IPS-18c (cell line): ENCODE measurements around the gene MCCC1.
"Not testable (repeated sequence)": the region's sequence is repeated elsewhere in the genome, so short reads cannot be mapped to it uniquely, and the experiment has no call there.

Experiments
- H3K4me3 ChIP-seq: 2 replicates; pipeline ENCODE4 v1.7.0; 2013; ENCODE audit warnings: low read depth, mild to moderate bottlenecking, low read length, moderate library complexity; ENCODE audit not compliant: insufficient read depth
- H3K9me3 ChIP-seq: one replicate; pipeline ENCODE4 v1.6.1; 2013; ENCODE audit warnings: mild to moderate bottlenecking, low read length, moderate library complexity; ENCODE audit not compliant: control insufficient read depth, insufficient read depth

MCCC1 gene

DNA sequence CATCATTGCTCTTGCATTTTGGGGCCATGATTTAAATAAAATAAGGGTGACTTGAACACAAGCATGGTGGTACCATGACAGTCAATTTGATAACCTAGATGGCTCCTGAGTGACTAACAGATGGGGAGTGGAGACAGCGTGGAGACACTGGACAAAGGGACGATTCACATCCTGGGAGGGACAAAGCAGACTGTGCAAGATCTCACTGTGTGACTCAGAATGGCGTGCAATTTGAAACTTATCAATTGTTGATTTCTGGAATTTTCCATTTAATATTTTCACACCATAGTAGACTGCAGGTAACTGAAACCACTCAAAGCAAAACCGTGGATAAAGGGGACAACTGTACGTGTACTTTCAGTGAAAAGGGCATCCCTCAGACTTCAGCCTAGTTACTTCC, 25.5 kb downstream of the MCCC1 start:
- Histone ChIP-seq H3K9me3 (no peaks in the 10 kb centered on the region), H3K4me3 (no peak overlapping the region)

- no peaks in the 10 kb centered on the region for H3K9me3 ChIP-seq
- H3K4me3 ChIP-seq = no peak overlapping the region
Observed at GRCh38 chr3:183070892-183071291, 28.4 kb downstream of the MCCC1 start.

DNA sequence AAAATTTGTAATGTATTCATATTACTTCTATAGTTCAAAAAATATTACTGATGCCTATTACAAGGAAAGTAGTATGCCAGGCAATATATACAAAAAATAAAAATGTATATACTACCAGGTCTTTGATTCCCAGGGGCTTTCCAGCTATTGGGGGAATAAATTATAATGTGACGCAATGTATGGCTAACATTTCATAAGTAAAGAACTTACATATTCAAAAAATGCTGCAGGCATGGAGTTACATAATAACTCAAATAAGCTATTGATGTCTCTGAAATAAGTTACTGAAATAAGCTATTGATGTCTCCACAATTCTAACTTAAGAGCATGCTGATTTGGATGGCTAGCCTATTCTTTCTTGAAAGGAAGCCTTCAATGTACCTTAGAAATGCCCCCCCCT, 30.2 kb downstream of the MCCC1 start:
- Histone ChIP-seq H3K9me3 (no peaks in the 10 kb centered on the region), H3K4me3 (no peak overlapping the region)

GRCh38 chr3:183066891-183067290, 32.4 kb downstream of the MCCC1 start:
- H3K9me3 ChIP-seq, H3K4me3 ChIP-seq: not testable (repeated sequence)

DNA sequence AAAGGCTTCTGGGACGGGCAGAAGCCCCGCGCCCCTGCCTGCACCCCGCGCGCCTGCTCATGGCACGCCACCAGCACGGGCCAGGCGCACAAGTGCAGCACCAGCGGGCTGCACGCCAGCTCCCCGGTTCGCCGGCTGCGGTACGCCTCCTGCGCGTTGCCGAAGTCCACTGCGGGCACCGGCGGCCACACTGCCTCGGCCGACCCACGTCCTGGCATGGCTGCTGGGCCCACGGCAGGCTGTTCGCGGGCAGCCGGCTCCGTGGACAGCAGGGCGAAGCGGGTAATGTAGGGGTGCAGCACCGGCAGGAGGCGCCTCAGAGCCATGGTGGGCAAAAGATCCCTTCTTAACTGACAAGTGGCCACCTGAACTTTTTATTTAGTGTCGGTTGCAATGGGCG, 34.8 kb downstream of the MCCC1 start:
- Histone ChIP-seq H3K4me3 (no peak overlapping the region), H3K9me3 (no peaks in the 10 kb centered on the region)

DNA sequence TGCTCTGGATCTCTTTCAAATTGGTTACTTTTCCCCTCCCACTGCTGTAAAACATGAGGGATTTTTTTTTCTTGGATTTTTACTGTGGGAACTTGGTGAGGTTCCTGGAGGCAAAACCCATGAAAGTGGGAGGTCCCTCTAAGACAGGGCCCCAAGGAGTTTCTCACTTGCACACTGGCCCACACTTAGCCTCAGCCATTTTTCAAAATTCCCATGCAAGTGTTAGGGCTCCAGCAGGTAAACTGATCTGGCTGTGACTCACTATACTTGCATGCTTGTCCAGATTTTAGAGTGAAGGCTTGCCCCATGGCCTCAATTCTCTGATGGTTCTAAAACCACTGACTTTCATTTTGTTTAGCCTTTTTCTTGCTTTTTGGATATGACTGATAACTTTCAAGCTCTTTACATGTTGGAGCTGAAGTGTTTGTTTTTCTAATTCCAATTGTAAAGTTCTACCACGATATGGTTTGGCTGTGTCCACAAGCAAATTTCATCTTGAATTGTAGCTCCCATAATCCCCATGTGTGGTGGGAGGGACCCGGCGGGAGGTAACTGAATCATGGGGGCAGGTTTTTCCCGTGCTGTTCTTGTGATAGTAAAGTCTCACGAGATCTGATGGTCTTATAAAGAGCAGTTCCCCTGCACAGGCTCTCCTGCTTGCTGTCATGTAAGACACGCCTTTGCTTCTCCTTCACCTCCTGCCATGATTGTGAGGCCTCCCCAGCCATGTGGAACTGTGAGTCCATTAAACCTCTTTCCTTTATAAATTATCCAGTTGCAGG, 37.7 kb downstream of the MCCC1 start:
- H3K4me3 ChIP-seq = no peak overlapping the region
- no peaks in the 10 kb centered on the region for H3K9me3 ChIP-seq

- Histone ChIP-seq H3K4me3 (no peak overlapping the region), H3K9me3 (no peaks in the 10 kb centered on the region)
Observed at GRCh38 chr3:183058351-183058750, 40.9 kb downstream of the MCCC1 start.

DNA sequence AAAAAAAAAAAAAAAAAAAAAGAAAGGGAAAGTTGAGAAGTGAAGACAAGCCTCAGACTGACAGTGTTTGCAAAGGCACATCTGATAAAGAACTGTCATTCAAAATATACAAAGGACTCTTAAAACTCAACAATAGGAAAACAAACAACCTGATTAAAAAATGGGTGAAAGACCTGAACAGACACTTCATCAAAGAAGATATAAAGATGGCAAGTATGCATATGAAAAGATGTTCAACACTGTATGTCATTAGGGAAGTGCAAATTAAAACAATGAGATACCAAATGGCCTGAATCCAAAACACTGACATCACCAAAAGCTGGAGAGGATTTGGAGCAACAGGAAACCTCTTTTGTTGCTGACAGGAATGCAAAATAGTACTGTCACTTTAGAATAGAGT, 48.6 kb downstream of the MCCC1 start:
- H3K4me3 ChIP-seq = no peak overlapping the region
- H3K9me3 ChIP-seq = no peaks in the 10 kb centered on the region

- no peak overlapping the region for H3K4me3 ChIP-seq
- H3K9me3 ChIP-seq = no peaks in the 10 kb centered on the region
Observed at GRCh38 chr3:183046883-183047282, 52.4 kb downstream of the MCCC1 start.

DNA sequence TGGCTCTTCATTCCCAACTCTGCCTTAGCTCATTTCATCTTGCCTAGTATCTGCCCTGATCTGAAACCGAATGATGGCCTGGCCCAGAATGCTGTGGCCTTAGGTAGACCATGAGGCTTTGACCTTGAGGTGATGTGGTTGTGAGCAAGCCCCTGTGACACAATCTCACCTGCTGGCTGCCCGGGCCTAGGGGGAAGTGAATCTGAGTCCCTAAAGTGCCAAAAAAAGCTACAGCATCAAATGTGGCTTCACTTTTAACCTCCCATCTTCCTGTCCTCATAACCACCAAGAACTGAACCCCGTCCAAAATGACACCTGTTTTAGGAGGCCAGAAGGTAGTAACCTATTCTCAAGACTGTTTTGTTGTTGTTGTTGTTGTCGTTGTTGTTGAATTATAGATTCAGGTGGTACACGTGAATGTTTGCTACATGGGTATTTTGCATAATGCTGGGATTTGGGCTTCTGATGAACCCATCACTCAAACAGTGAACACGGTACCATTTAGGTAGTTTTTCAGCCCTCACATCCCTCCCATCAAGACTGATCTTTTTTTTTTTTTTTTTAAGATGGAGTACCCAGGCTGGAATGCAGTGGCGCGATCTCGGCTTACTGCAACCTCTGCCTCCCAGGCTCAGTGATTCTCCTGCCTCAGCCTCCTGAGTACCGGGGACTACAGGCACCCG, 54.6 kb downstream of the MCCC1 start:
- no peaks in the 10 kb centered on the region for H3K9me3 ChIP-seq
- no peak overlapping the region for H3K4me3 ChIP-seq

- no peak overlapping the region for H3K4me3 ChIP-seq
- no peaks in the 10 kb centered on the region for H3K9me3 ChIP-seq
Observed at GRCh38 chr3:183038757-183039156, 60.5 kb downstream of the MCCC1 start.

GRCh38 chr3:183038221-183038620, 61.1 kb downstream of the MCCC1 start:
- no peaks in the 10 kb centered on the region for H3K9me3 ChIP-seq
- no peak overlapping the region for H3K4me3 ChIP-seq

DNA sequence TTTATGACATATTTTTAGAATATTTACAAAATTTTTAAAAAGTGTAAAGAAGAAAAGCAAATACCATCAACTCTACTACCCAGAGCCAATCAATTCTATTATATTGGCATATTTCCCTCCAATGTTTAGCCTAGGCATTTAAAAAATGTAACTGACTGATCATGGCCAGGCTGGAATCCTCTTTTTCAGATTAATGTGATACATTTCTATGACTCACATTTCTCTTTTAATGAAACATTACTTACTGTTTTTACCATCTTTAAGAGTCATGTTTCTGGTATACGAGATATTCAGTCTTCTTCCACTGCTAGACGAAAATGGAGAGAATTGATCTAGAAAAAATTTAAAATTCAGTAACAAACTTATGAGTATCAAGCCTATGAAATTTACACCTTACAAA, 65.5 kb downstream of the MCCC1 start:
- H3K4me3 ChIP-seq = no peak overlapping the region
- peaks cover 2% of the 10 kb centered on the region for H3K9me3 ChIP-seq

DNA sequence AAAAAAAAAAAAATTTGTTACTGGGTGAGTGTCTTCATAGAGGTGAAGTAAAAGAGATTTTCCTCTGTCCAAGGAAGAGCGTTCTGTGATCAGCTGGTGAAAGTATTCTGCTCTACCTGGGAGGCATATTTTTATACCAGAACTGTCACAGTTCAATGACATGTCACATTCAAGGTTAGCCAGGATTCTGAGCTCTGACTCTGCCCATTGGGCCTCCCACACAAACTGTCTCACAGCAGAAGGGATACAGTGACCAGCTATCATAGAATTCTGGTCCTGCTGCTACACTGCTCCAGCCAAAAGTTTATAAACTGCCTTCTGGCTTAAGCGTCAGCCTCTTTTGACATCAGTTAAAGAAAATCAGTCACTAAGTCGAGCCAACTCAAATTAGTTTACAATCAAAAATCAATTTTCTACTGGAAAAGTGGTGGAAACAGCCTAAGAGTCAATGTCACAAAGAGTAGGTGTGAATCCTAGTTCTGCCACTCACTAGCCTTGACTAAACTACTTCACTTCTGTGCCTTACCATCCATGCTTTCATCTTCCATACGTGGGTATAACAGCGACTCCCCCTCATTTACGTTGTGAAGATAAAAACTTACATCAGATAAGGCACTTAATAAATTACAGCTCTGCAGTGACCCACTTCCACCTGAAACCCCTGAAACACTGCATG, 66.3 kb downstream of the MCCC1 start:
- peaks cover 2% of the 10 kb centered on the region for H3K9me3 ChIP-seq
- no peak overlapping the region for H3K4me3 ChIP-seq

DNA sequence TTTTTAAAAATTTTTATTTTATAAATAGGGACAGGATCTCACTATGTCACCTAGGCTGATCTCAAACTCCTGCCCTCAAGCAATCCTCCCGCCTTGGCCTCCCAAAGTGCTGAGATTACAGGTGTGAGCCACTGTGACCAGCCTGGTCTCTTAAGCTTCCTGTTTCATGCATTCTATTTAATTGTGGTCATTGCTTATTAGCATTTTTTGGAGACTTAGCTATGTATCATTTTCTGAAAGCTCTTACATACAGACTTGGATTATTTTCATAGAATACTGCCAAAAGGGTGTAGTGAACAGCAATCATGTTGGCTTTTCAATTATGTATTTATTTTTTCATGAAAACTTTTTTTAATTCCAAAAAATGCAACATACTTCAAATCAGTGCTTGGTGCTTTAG, 67.5 kb downstream of the MCCC1 start:
- Histone ChIP-seq H3K9me3 (peaks cover 2% of the 10 kb centered on the region), H3K4me3 (no peak overlapping the region)

DNA sequence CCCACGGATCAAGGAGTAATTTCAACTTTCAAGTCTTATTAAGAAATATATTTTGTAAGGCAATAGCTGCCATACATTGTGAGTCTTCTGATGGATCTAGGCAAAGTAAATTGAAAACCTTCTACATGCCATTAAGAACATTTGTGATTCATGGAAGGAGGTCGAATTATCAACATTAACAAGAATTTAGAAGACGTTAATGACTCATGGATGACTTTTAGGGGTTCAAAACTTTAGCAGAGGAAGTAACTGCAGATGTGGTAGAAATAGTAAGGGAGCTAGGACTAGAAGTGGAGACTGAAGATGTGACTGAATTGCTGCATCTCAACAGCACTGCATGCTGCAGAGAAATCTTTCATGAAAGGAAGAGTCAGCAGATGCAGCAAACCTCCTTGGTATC, 70.9 kb downstream of the MCCC1 start:
- H3K9me3 ChIP-seq = peaks cover 2% of the 10 kb centered on the region
- no peak overlapping the region for H3K4me3 ChIP-seq

DNA sequence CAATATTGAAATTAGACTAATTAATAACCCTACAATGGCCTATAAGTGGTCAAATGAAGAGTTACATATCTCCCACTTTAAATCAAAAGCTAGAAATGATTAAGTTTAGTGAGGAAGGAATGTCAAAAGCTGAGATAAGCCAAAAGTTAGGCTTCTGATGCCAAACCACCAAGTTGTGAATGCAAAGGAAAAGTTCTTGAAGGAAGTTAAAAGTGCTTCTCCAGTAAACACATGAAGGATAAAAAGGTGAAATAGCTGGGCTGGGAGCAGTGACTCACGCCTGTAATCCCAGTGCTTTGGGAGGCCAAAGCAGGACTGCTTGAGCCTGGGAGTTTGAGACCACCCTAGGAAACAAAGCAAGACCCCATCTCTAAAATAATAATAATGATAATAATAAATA, 72.0 kb downstream of the MCCC1 start:
- H3K9me3 ChIP-seq = peaks cover 2% of the 10 kb centered on the region
- no peak overlapping the region for H3K4me3 ChIP-seq

- no peaks in the 10 kb centered on the region for H3K9me3 ChIP-seq
- H3K4me3 ChIP-seq = no peak overlapping the region
Observed at GRCh38 chr3:183022936-183023516, 76.3 kb downstream of the MCCC1 start.
